Measurements from ENCODE around the gene PMS1. TPM values are rescaled to one million over a fixed set of nuclear protein-coding genes. Genes with fewer than 3 reads are reported as not detected.
"Not testable (repeated sequence)": the region's sequence is repeated elsewhere in the genome, so short reads cannot be mapped to it uniquely, and the experiment has no call there.

PMS1 gene
- polyA plus RNA-seq, 1 donor: 15.1 TPM

GRCh38 chr2:189880832-189881492, 96.7 kb downstream of the PMS1 start:
- no peaks in the 10 kb centered on the region for H3K27me3 ChIP-seq (ENCODE audit: control insufficient read depth, insufficient read depth, low read length)
- WGBS (ENCODE audit: insufficient coverage, low lambda C conversion rate): 70% methylated on average over 2 of the region's 5 CpGs
- DNase-seq: no peak
- no peaks in the 10 kb centered on the region for H3K36me3 ChIP-seq (ENCODE audit: control insufficient read depth, insufficient read depth, low read length)
- no peak overlapping the region for H3K4me3 ChIP-seq (ENCODE audit: low read length)
- no peak overlapping the region for H3K27ac ChIP-seq (ENCODE audit: low read length)
- H3K4me1 ChIP-seq (ENCODE audit: control insufficient read depth, insufficient read depth, low read length): no peaks in the 10 kb centered on the region
- peaks cover 5% of the 10 kb centered on the region for H3K9me3 ChIP-seq (ENCODE audit: control insufficient read depth, low read depth, low read length)

- H3K36me3 ChIP-seq (ENCODE audit: control insufficient read depth, insufficient read depth, low read length): no peaks in the 10 kb centered on the region
- no CpG with 5 or more reads among the region's 2 CpGs for WGBS (ENCODE audit: insufficient coverage, low lambda C conversion rate)
These were observed 101.1 kb downstream of the PMS1 start for GRCh38 chr2:189885368-189885767.

GRCh38 chr2:189892546-189893294, 108.5 kb downstream of the PMS1 start:
- H3K9me3 ChIP-seq (ENCODE audit: control insufficient read depth, low read depth, low read length); H3K27me3 ChIP-seq (ENCODE audit: control insufficient read depth, insufficient read depth, low read length); H3K4me1 ChIP-seq (ENCODE audit: control insufficient read depth, insufficient read depth, low read length); H3K27ac ChIP-seq (ENCODE audit: low read length); H3K4me3 ChIP-seq (ENCODE audit: low read length); H3K36me3 ChIP-seq (ENCODE audit: control insufficient read depth, insufficient read depth, low read length); DNase-seq: not testable (repeated sequence)
- WGBS (ENCODE audit: insufficient coverage, low lambda C conversion rate): no CpG with 5 or more reads among the region's 7 CpGs

More at GRCh38 chr2:189885368-189885767, 101.1 kb downstream of the PMS1 start:
- no peak for DNase-seq
- Histone ChIP-seq H3K27ac (ENCODE audit: low read length) (no peak overlapping the region), H3K27me3 (ENCODE audit: control insufficient read depth, insufficient read depth, low read length) (no peaks in the 10 kb centered on the region), H3K4me3 (ENCODE audit: low read length) (no peak overlapping the region), H3K4me1 (ENCODE audit: control insufficient read depth, insufficient read depth, low read length) (no peaks in the 10 kb centered on the region), H3K9me3 (ENCODE audit: control insufficient read depth, low read depth, low read length) (no peaks in the 10 kb centered on the region)

GRCh38 chr2:189896809-189897208, 112.6 kb downstream of the PMS1 start:
- Histone ChIP-seq H3K36me3 (ENCODE audit: control insufficient read depth, insufficient read depth, low read length) (no peaks in the 10 kb centered on the region), H3K4me1 (ENCODE audit: control insufficient read depth, insufficient read depth, low read length) (no peaks in the 10 kb centered on the region), H3K27ac (ENCODE audit: low read length) (no peak overlapping the region), H3K27me3 (ENCODE audit: control insufficient read depth, insufficient read depth, low read length) (no peaks in the 10 kb centered on the region), H3K9me3 (ENCODE audit: control insufficient read depth, low read depth, low read length) (no peaks in the 10 kb centered on the region), H3K4me3 (ENCODE audit: low read length) (no peak overlapping the region)
- no peak for DNase-seq
- WGBS (ENCODE audit: insufficient coverage, low lambda C conversion rate): 80% methylated on average over 1 of the region's 1 CpG

GRCh38 chr2:189899101-189899500, 114.9 kb downstream of the PMS1 start:
- Histone ChIP-seq H3K36me3 (ENCODE audit: control insufficient read depth, insufficient read depth, low read length) (no peaks in the 10 kb centered on the region), H3K27ac (ENCODE audit: low read length) (no peak overlapping the region), H3K9me3 (ENCODE audit: control insufficient read depth, low read depth, low read length) (no peaks in the 10 kb centered on the region), H3K27me3 (ENCODE audit: control insufficient read depth, insufficient read depth, low read length) (no peaks in the 10 kb centered on the region), H3K4me1 (ENCODE audit: control insufficient read depth, insufficient read depth, low read length) (no peaks in the 10 kb centered on the region), H3K4me3 (ENCODE audit: low read length) (no peak overlapping the region)
- peak in 1 of 2 donors; percentile 21 for DNase-seq

GRCh38 chr2:189900726-189901125, 116.5 kb downstream of the PMS1 start:
- peak; percentile 54 to 70 for DNase-seq

GRCh38 chr2:189901664-189902063, 117.4 kb downstream of the PMS1 start:
- no peaks in the 10 kb centered on the region for H3K4me1 ChIP-seq (ENCODE audit: control insufficient read depth, insufficient read depth, low read length)
- H3K27me3 ChIP-seq (ENCODE audit: control insufficient read depth, insufficient read depth, low read length): no peaks in the 10 kb centered on the region
- DNase-seq: no peak
- no peak overlapping the region for H3K27ac ChIP-seq (ENCODE audit: low read length)
- H3K4me3 ChIP-seq (ENCODE audit: low read length): no peak overlapping the region
- H3K9me3 ChIP-seq (ENCODE audit: control insufficient read depth, low read depth, low read length): no peaks in the 10 kb centered on the region
- no peaks in the 10 kb centered on the region for H3K36me3 ChIP-seq (ENCODE audit: control insufficient read depth, insufficient read depth, low read length)

More at GRCh38 chr2:189900726-189901125, 116.5 kb downstream of the PMS1 start:
- WGBS (ENCODE audit: insufficient coverage, low lambda C conversion rate): 30% methylated on average over 2 of the region's 5 CpGs
- Histone ChIP-seq H3K4me3 (ENCODE audit: low read length) (no peak overlapping the region), H3K27me3 (ENCODE audit: control insufficient read depth, insufficient read depth, low read length) (no peaks in the 10 kb centered on the region), H3K27ac (ENCODE audit: low read length) (no peak overlapping the region), H3K9me3 (ENCODE audit: control insufficient read depth, low read depth, low read length) (no peaks in the 10 kb centered on the region), H3K36me3 (ENCODE audit: control insufficient read depth, insufficient read depth, low read length) (no peaks in the 10 kb centered on the region), H3K4me1 (ENCODE audit: control insufficient read depth, insufficient read depth, low read length) (no peaks in the 10 kb centered on the region)

- H3K36me3 ChIP-seq (ENCODE audit: control insufficient read depth, insufficient read depth, low read length): no peaks in the 10 kb centered on the region
- H3K4me3 ChIP-seq (ENCODE audit: low read length): no peak overlapping the region
- 60% methylated on average over 1 of the region's 3 CpGs for WGBS (ENCODE audit: insufficient coverage, low lambda C conversion rate)
- no peaks in the 10 kb centered on the region for H3K9me3 ChIP-seq (ENCODE audit: control insufficient read depth, low read depth, low read length)
- H3K27ac ChIP-seq (ENCODE audit: low read length): no peak overlapping the region
- no peak for DNase-seq
- H3K4me1 ChIP-seq (ENCODE audit: control insufficient read depth, insufficient read depth, low read length): no peaks in the 10 kb centered on the region
- H3K27me3 ChIP-seq (ENCODE audit: control insufficient read depth, insufficient read depth, low read length): no peaks in the 10 kb centered on the region
These were observed 129.6 kb downstream of the PMS1 start for GRCh38 chr2:189913821-189914220.

GRCh38 chr2:189916651-189917050, 132.4 kb downstream of the PMS1 start:
- WGBS (ENCODE audit: insufficient coverage, low lambda C conversion rate): 100% methylated on average over 1 of the region's 2 CpGs

More at GRCh38 chr2:189916651-189917050, 132.4 kb downstream of the PMS1 start:
- H3K4me3 ChIP-seq (ENCODE audit: low read length): no peak overlapping the region
- H3K27me3 ChIP-seq (ENCODE audit: control insufficient read depth, insufficient read depth, low read length): no peaks in the 10 kb centered on the region
- no peaks in the 10 kb centered on the region for H3K36me3 ChIP-seq (ENCODE audit: control insufficient read depth, insufficient read depth, low read length)
- H3K9me3 ChIP-seq (ENCODE audit: control insufficient read depth, low read depth, low read length): no peaks in the 10 kb centered on the region
- no peak overlapping the region for H3K27ac ChIP-seq (ENCODE audit: low read length)
- no peaks in the 10 kb centered on the region for H3K4me1 ChIP-seq (ENCODE audit: control insufficient read depth, insufficient read depth, low read length)
- DNase-seq: no peak
